ENCODE results near the gene DNASE2. TPM values are rescaled to one million over a fixed set of nuclear protein-coding genes. Genes with fewer than 3 reads are reported as not detected.

DNASE2 gene
- total and polyA plus RNA-seq, 2 of the 8 experiments (the other 6 are each of a cell fraction or from before 2014, with no cell fraction given), result 33.2 to 48.2 TPM

GRCh38 chr19:12875086-12875485 lies 6.2 kb downstream of the DNASE2 start (continued):
- no peak for TF ChIP-seq NRF1 (IDR thresholded peaks at IDR 0.05; ENCODE audit: low read depth, low read length)

All from H1 (cell line).